Measurements from ENCODE around the gene TNFSF13.

TNFSF13 gene

DNA sequence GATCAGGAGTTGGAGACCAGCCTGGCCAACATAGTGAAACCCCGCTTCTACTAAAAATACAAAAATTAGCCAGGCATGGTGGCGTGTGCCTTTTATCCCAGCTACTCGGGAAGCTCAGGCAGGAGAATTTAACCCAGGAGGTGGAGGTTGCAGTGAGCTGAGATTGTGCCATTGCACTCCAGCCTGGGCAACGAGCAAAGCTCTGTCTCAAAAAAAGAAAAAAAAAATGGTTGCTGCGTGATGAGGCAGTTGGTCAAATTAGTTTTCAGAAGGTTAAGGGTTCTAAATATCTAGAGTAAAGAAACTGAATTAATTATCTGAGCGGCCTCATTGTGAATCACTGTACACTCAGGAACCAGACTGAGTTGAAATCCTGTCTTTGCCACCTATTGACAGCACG is 17.4 kb downstream of the TNFSF13 start:
- DNase-seq = no peak

GRCh38 chr17:7576432-7576937 is 17.9 kb downstream of the TNFSF13 start:
- DNase-seq = no peak

- no peak for DNase-seq
Observed at GRCh38 chr17:7577327-7578199, 19.0 kb downstream of the TNFSF13 start.

DNA sequence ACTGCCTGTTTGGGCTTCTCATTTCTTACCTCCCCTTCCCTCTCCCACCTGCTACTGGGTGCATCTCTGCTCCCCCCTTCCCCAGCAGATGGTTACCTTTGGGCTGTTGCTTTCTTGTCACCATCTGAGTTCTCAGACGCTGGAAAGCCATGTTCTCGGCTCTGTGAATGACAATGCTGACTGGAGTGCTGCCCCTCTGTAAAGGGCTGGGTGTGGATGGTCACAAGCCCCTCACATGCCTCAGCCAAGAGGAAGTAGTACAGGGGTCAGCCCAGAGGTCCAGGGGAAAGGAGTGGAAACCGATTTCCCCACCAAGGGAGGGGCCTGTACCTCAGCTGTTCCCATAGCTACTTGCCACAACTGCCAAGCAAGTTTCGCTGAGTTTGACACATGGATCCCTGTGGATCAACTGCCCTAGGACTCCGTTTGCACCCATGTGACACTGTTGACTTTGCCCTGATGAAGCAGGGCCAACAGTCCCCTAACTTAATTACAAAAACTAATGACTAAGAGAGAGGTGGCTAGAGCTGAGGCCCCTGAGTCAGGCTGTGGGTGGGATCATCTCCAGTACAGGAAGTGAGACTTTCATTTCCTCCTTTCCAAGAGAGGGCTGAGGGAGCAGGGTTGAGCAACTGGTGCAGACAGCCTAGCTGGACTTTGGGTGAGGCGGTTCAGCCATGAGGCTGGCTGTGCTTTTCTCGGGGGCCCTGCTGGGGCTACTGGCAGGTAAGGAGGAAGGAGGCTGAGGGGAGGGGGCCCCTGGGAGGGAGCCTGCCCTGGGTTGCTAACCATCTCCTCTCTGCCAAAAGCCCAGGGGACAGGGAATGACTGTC is 20.7 kb downstream of the TNFSF13 start, which contains the start of gene CD68:
CD68 (plus strand) TSS at position 638 of the 833 bp plus-strand sequence; CDS start at position 678, 40 bp downstream.
- DNase-seq = peak; percentile 71

- DNase-seq = no peak
Observed at GRCh38 chr17:7579834-7580603, 21.5 kb downstream of the TNFSF13 start.

- DNase-seq = no peak
Observed at GRCh38 chr17:7580604-7581575, 22.3 kb downstream of the TNFSF13 start.

DNA sequence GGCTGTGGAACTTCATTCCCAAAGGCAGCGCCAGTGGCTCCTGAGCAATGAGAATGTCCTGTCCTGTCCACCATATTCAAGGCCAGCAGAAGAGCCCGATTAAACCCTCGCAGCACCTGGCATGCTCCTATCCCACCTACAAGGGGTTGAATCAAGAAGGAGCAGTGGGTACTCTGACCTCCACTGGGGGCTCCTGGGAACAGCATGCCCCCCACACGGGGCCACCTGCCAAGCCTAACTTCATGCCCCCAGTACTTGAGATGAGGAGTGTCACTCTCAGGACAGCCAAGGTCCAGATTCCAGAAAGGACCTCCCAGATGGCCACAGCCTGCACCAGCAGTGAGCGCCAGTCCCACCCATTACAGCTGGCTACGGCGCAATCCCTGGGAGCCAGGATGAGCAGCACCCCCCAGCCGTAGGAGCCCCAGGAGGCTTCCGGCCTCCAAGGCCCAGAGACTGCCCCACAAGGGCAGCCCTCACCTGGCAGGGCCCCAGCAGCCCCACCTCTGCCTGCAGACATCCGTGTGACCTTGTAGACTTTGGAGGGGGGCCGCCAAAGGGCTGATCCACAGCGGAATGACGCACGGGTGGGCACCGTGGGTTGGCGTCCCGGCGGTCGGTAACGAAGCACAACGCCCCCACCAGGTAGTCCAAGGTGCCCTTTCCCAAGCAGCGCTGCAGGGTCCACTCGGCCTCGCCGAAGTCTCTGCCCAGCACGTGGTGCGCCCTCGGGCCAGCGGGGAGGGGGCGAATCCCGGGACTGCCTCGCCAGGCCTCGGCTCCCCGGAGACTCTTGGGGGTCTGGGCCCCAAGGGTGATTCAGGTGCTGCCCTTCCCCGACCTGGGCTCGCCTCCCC is 24.1 kb downstream of the TNFSF13 start:
- no peak for DNase-seq

GRCh38 chr17:7583253-7584109 is 24.9 kb downstream of the TNFSF13 start, which contains the start of gene MPDU1:
MPDU1 (plus strand) TSS chr17:7583852; CDS start chr17:7583863, 11 bp downstream.
- peak; percentile 99 for DNase-seq

DNA sequence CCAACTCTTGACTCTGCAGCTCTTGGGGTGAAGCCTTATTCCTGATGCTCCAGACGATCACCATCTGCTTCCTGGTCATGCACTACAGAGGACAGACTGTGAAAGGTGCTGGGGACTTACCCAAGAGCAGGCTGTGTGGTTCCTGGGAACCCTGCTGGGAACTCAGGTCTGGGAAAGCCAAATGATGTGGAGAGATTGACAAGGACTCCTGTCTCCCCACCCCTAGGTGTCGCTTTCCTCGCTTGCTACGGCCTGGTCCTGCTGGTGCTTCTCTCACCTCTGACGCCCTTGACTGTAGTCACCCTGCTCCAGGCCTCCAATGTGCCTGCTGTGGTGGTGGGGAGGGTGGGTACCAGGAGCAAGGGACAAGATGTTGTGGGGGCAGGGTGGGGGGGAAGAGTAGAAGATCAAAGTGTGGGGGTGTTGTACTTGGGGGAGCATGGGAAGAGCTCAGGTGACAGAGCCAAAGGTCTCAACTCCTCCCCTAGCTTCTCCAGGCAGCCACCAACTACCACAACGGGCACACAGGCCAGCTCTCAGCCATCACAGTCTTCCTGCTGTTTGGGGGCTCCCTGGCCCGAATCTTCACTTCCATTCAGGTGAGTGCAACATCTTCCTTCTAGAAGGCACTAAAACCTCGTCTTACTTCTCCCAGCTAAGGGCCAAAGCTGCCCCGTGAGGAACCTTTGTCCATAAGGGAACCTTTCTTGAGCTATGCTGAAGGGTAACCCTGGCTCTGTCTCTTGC is 28.3 kb downstream of the TNFSF13 start:
- no peak for DNase-seq

DNA sequence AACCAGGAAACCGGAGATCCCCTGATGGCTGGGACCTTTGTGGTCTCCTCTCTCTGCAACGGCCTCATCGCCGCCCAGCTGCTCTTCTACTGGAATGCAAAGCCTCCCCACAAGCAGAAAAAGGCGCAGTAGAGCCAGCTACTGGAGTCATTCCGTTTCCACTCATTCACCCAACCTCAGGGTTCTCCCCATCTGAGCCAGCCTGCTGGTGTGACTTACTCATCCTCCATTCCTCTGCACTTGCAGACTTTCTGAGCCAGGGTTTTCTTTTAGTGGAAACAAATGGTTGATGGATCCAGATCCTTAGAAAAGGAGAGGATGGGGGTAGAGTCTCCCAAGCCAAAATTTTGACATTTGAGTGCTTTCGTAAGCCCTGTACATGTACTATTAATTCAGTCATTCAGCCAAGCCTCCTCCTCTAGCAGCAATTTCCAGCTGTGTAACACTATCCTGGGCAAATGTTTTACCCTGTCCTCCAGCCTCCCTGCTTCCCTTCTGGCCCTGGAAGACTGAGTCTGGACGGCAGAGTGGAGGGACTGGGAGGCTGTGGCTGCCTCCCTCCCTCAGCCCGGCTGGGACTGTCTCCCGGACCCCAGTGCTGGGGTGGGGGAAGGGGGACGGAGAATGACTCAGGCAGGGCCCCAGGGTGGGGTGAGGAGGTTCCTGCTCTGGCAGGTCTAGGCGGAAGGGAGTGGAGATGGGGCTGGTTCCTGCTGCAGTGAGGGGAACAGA is 29.0 kb downstream of the TNFSF13 start:
- DNase-seq = no peak

GRCh38 chr17:7588553-7589203 is 30.1 kb downstream of the TNFSF13 start:
- DNase-seq = no peak

DNA sequence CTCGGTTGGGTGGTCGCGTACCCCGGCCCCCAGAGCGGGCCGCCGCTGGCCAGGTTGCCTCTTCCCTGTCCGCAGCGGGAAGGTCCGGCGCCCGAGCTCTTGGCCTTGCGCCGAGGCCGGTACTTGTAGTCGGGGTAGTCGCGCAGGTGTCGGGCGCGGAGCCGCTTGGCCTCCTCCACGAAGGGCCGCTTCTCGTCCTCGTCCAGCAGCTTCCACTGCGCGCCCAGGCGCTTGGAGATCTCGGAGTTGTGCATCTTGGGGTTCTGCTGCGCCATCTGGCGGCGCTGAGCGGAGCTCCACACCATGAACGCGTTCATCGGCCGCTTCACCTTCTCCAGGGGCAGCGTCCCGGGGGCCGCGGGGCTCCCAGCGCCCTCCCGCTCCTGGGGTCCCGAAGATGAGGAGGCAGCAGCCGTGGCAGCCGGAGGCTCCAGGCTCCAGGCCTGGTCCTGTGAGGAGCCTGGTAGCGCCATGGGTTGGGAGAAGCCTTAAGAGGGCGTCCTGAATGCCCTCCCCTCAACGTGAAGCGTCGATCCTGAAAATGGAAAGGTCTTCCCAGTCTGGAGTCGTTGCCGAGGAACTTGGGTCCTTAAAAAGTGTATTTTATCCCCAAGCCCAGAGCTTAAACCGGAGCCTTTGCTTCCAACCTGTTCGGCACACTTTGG is 30.8 kb downstream of the TNFSF13 start:
- peak; percentile 90 for DNase-seq

GRCh38 chr17:7589891-7590691 is 31.5 kb downstream of the TNFSF13 start, which contains the start of gene SOX15:
SOX15 (minus strand) TSS chr17:7590094; CDS start chr17:7589676, 418 bp downstream.
- DNase-seq = no peak

DNA sequence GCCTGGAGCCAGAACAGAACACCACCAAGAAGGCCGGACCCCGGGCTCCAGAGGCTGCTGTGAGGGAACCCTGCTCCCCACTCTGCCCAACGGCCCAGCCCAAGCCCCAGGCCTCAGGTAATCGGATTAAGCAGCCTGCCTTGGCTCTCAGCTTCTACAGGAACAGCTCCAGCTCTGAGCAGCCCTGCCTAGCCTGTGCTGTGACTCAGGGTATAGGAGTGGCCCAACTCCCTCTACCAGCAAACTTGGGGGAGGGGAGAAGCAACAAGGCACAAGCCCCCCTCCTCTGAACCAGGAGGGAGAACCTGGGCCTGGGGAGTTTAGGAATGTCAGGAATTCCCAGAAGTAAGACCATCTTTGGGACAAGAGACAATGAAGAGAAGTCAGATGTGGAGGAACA is 32.2 kb downstream of the TNFSF13 start:
- DNase-seq = no peak

GRCh38 chr17:7591596-7591995 is 33.0 kb downstream of the TNFSF13 start:
- DNase-seq = no peak

All from femur (tissue), 1 donor.